Embryonic facial prominence (tissue), 1 donor: Measurements from ENCODE around the gene RNF32.
"Not testable (repeated sequence)": the region's sequence is repeated elsewhere in the genome, so short reads cannot be mapped to it uniquely, and the experiment has no call there.

Experiments used
- DNase-seq: peaks from one replicate; pipeline ENCODE4 v3.0.0-alpha.2; 2016; ENCODE audit errors: extremely low spot score

Gene RNF32

DNA sequence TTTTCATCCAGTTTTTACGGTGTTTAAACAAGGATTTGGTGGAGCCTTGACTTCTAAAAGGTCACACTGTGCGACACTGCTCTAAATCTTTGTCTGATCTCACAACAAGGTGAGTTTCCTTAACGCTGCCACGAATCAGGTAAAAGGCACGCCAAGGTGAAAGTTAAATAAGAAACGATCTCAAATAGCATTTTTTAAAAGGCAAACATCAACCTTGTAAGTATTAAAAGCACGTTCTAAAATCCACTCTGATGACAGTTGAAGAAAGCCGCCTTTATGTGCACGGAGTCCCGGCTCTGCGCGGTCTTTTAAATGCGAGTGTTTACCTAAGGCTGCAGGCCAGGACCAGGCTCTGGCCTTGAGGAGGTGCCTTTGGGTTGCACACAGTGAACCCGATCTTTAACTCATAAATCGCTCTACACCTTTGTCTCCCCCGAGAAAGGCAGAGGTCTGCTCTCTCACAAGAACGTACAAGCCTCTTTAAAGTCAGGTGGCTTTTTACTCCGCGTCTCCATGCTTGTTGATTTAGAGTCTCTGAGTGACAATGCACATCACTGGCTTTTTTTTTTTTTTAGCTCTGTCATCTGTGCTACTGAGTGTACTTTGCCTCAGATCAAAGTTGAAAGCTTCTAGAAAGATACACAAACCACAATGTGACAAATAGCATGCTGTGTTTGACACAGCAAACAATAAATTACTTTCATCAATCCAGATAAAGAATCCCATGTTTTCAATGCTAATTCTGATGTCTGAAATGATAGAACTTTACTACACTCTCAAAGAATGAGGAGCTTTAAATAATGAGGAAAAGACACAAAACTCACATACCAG is 25.9 kb upstream of the RNF32 start:
- DNase-seq, result no peak

DNA sequence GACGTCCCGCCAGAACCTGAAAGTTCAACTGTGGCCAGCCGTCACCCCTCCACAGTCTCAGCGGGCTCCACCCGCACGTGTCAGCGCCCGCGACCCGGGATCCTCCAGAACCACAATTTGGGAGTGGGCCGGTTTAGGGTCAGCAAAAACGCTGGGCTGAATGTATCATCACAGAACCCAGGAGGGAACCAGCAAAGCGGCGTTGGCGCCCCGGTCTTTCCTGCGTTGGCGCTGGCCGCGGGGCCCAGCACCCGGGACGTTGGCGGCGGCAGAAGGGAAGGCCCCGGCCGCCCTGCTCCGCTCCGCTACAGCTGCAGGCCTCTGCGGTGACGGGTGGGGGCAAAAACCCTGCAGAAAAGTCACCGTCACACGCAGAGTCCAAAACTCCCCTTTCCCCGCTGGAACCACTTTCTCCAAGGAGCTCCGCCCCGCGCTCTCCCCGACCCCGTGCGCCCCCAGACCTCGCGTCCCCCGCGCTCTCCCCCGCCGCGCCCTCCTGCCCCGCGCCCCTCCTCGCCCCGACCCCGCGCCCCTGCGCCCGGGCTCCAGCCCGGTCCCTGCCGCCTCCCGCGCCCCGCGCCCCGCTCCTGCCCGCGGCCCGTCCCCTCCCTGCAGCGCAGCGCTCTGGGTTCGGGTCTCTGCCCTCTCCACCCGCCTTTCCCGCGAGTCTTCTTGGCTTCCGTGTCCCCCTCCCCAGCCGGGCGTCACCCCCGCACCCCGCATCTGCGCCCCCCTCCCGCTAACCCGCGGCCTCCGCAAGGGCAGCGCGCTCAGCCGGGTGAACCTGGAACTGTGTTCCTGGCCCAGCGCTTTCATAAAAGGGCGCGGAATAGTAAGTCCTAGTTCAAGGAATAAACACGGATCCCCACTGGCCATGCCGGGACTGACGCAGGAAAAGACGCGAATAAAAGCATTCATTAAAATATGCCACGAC is 24.0 kb upstream of the RNF32 start:
- DNase-seq, result no peak

DNA sequence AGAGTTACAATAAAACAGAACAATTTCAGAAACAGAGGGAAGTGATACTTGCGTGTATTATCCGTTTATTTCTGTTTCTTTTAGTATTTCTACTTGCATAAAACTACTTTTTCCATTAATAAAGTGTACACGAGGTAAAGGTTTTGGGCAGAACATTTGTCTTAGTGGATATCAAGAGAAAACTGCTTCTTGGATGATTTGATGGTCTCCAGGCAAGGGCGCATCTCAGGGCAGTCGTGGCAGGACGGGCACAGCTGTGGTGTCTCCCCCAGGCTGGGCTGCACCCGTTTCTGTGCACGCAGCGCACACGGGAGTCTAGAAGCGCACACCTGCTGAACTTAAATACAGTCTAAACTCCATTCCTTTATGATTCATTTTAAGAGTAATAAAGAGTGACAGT is 23.4 kb upstream of the RNF32 start:
- DNase-seq, result no peak

DNA sequence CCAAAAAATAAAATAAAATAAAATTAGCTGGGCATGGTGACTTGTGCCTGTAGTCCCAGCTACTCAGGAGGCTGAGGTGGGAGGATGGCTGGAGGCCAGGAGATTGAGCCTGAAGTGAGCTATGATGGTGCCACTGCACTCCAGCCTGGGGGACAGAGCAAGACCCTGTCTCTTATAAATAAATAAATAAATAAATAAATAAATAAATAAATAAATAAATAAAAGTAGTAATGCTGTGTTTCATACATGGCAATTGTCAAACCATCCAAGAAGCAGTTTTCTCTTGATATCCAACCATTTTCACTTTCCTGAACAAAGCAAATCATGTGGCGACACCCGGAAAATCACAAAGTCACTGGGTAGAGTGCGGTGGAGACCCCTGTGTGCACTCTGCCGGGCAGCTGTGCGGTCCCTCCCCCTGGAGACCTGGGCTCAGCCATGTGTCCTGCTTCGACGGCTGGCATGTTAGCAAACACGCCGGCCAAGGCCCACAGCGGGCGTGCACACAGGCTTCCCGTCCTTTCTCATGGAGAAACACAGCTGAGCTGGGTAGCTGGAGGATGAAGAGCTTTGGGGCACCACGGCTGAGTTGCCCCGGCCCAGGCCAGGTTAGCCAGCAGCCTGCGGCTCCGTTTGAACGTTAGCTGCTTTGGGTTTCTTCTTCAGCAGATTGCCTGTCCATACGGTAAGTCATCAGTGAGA is 22.3 kb upstream of the RNF32 start:
- DNase-seq, result no peak

DNA sequence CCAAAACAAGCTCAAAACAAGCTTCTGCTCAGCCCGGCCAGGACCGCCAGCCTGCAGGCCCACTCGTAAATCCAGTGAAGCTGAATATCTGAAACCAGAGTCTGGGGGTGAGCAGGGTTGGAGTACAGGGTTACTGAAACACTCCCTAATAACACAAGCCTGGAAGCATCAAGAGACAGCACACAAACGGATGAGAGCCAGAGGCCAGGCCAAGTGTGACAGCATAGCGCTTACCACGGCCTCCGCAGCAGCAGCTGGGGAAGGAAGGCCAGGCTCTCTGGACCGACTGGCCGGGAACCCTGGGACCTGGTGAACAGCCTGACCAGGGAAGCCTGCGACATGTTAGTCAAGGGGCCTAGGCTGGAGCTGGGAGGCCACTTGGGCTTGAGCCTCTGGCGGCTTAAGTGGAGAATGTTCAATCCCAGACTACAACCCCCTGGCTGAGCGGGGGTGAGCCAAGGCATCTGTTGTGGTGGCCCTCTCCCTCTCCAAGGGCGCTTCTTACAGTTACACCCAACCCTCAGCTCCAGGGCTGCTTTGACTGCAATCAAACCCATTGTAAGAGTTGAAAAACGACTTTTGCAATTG is 21.7 kb upstream of the RNF32 start:
- no peak for DNase-seq

DNA sequence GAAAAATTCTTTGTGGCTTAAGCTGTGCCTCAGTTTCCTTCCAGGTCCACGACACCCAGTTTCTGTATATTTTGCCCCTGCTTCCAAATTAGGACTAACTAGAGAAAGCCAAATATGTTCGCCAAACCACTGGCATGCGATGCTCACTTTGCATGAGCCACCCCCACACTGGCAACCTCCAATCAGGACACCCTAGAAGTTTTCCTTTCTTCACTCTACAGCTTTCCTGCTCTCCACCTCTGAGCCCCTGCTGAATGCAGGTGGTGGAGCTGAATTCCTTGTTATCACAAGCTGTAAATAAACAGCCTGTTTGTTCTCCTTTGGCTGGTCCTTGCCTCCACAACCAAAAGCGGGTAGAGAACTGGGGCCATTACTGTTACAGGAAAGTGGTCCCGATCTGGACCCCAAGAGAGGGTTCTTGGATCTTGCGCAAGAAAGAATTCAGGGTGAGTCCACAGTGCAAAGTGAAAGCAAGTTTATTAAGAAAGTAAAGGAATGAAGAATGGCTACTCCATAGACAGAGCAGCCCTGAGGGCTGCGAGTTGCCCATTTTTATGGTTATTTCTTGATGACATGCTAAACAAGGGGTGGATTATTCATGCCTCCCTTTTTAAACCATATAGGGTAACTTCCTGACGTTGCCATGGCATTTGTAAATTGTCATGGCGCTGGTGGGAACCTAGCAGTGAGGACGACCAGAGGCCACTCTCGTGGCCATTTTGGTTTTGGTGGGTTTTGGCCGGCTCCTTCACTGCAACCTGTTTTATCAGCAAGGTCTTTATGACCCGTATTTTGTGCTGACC is 20.9 kb upstream of the RNF32 start:
- not testable (repeated sequence) for DNase-seq

DNA sequence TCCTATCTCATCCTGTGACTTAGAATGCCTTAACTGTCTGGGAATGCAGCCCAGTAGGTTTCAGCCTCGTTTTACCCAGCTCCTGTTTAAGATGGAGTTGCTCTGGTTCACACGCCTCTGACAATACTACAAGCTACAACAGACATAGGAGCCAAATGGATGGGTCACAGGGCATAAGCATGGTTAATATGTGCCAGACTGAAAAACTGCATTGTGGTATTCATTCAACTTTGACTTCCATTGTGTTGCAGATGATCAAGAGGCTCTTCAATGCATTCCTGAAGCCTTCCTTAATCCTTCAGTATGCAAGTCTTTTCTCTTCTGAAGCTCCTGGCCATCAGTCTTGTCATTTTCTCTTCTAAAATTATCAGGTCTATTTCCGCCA is 20.3 kb upstream of the RNF32 start:
- no peak for DNase-seq

DNA sequence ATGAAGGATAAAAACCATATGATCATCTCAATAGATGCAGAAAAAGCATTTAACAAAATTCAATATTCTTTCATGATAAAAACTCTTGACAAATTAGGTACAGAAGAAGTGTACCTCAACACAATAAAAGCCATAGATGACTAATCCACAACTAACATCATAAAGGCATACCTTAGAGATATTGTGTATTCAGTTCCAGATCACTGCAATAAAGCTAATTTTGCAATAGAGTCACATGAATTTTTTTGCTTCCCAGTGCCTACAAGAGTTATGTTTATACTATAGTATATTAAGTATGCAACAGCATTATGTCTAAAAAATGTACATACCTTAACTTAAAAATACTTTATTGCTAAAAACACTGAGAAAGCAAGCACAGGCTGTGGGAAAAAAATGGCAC is 18.9 kb upstream of the RNF32 start:
- no peak for DNase-seq

DNA sequence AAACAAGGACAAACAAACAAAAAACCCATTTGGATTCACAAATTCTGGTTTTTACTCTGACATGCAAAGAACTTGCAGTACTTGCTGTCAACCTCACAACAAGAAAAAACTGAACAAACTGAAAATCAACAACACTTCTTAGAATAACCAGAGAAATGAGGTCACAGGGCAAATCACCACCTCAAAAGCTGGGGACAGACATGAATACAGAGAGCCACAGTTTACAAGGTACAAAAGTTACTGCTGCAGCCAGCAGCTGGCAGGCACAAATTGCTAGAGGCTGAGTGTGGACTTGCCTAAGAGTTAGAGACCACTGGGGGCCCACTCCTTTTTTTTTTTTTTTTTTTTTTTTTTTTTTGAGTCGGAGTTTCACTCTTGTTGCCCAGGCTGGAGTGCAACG is 15.0 kb upstream of the RNF32 start:
- DNase-seq, result no peak

DNA sequence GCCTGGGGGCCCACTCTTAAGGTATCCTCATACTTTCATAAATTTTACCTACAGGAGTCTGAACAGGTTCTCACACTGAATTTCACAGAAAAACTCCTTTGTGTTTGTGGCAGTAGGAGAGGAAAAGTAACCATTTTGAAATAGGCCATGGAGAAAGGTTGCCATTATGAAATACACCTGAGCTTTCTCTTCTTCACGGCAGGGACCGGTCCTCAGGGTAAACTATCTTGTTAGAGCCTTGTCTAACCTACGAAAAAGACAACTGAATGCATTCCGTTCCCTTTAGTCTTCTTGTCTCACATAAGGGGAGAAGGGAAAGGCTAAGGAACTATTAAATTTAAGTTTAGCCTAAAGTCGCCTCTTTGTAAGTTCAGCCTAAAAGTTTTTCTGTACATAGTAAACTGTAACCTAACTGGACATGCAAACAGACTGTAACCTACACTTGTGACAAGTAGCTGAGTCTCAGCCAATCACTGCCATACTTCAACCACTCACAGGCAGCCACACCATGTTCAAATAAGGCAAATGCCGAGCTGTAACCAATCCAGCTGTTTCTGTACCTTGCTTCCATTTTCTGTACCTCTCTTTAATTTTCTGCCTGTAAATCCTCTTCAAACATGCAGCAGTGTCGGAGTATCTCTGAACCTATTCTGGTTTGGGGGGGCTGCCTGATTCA is 14.2 kb upstream of the RNF32 start:
- no peak for DNase-seq

DNA sequence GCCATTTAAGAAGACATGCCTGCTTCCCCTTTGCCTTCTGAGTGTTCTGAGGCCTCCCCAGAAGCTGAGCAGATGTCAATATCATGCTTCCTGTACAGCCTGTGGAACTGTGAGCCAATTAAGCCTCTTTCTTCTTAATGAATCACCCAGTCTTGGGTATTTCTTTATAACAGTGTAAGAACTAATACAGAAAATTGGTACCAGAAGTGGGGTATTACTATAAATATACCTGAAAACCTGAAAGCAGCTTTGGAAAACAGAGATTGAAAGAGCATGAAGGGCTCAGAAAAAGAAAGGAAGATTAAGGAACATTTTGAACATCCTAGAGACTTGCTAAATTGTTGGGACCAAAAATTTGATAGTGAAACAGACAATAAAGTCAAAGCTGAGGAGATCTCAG is 12.0 kb upstream of the RNF32 start:
- no peak for DNase-seq

DNA sequence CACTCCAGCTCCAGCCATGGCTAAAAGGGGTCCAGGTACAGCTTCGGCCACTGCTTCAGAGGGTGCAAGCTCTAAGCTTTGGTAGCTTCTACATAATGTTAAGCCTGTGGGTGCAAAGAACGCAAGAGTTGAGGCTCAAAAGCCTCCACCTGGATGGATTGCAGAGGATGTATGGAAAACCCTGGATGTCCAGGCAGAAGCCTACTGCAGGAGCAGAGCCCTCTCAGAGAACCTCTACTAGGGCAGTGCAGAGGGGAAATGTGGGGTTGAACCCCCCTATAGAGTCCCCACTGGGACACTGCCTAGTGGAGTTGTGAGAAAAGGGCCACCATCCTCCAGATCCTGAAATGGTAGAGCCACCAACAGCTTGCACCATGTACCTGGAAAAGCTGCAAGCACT is 10.7 kb upstream of the RNF32 start:
- DNase-seq, result no peak

DNA sequence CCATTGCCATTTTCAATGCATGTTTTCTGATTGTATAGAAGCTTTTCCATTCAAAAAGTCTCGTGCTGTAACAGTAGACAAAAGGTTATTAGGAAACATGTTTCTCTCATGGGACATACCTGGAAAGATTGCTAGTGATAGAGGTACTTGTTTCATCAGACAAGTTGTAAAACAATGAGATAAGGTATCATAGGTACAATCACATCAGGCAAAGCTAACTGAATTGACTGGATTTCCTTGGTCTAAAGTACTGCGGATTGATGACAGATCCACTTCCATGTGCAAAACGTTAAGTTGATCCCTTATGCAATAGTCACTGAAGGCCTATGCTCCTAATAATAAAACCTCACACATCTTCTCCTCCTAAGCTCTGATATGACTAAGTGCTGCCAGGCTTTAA is 6.5 kb upstream of the RNF32 start:
- no peak for DNase-seq

DNA sequence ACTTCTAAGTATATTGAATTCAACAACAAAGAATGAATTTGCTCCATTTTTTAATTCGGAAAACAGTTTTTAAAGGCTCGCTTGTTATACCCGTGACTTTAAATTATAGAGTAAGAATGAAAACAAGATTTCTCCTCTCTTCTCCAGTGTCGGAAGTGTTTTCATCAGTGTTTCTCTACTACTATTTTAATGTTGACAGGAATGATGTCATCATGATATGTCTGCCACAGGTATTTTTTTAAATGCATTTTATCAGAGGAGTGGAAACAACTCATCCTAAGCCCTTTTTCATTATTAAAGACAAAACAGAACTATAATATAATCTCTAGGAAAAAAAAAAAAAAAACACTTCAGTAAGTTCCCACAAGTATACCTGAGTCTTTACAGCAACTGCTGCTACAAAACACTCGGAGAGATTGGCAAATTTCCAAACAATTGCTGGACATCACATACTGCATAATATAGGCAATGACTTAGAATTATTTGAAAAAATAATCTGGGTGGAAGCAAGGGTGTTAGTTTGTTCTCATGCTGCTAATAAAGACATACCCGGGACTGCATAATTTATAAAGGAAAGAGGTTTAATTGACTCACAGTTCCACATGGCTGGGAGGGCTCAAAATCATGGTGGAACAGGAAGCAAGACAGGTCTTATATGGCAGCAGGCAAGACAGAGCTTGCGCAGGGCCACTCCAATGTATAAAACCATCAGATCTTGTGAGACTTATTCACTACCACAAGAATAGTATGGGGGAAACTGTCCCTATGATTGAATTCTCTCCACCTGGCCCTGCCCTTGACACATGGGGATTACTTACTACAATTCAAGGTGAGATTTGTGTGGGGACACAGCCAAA is 4.8 kb upstream of the RNF32 start:
- no peak for DNase-seq

DNA sequence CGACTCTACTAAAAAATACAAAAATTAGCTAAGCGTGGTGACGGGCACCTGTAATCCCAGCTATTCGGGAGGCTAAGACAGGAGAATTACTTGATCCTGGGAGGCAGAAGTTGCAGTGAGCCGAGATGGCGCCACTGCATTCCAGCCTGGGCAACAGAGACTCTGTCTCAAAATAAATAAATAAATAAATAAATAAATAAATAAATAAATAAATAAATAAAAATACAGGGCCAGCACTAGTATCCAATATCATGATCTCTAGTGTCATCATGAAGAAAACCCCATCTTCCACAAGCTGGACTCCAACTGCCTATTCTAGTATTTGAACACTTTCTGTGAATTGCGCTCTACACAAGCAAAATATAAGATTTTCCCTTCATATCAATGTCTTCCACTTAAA is 3.5 kb upstream of the RNF32 start:
- DNase-seq, result not testable (repeated sequence)

DNA sequence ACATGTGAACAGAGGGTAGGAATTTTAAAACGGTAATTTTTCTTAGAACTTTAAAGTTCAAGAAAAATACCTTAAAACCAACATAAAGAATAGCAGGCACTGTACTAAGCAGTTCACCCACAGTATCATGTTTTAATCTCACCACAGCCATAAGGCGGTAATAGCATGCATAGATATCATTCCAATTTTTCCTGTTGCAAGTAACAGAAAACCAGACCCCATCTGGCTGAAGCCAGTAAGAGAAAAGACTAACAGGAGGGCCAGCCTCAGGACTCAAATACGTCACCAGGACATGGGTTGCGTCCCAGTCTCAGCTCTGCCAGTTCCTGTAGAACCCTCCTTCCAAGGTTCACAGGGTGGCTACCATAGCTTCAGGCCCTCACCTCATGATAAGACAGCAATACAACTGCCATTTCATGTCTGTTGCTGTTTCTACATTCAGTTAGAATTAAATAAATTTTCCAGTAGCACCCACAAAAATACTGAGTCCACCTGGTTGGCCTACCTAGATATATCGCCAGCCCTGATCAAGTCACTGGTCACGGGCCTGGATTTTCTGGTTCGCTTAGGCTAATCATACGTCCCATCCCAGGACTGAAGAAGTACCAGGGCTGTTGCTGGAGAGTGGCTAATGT is 2.0 kb upstream of the RNF32 start:
- DNase-seq, result no peak

DNA sequence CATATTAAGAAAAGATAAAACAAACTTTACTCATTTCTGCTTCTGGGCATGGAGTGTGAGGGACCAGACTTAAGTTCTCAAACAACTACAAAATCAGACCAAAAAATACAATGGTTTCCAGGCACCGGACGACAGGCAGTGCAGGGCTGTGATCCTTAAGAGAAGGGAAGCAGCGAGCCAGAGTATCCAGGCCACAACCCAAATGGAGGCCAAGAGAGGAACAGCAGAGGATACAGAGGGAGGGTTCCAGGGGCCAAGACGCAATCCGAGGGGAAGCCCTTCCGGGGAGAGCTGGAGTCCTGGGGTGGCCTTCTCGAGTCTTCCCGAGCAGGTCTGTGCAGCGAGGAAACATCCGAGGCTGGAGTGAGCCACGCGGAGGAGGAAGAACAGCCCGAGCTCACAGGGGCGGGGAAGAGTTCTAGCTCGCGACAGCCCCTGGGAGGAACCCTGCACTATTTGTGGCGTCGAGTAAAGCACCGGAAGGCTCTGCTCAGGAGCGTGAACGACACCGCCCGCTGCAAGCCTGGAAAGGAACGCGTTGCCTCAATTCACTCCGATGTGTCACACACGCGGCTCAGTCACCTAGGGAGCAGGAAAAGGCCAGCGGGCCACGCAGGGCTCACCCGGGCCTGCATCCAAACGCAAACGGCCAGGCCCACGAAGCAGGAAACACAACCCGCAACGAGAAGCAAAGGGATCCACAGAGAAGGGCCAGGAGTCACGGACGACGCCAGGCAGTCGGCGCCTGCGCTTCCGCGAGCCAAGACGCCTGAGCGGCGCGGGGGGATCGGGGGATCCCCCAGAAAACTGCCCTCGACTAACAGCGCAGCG is 933 bp upstream of the RNF32 start:
- no peak for DNase-seq

DNA sequence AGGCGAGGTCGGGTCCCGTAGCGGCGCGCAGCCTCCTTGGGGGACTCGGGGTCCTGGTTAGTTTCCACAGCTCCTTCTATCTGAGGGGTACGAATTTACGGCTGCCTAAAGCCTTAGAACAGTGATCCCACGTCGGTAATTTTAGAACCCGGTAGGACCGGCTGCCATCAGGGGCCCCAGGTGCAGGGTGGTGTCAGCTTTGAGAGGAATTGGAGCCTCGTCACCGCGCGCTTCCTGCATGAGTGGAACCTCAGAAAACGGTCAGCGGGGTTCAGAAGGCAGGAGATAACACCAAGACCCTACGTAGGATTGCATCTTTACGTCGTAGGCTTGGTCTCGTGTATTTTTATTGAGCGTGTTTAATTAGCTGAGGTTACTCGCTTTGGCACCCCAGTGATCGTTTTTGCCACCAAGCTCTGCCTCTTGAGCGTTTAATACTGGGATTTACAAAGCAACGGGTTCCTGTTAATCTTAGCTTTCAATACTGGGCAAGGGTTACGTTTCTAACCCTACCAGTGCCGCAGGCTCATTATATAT is 443 bp downstream of the RNF32 start:
- DNase-seq, result no peak
